NCI-H1436 treated with DMSO at 0.1 percent for 48 hours (cell line): ENCODE measurements around the gene CALCB.

Experiments used
- DNase-seq: peaks from one replicate; lab custom pipeline; 2025; lab: John Stamatoyannopoulos, UW

CALCB gene

DNA sequence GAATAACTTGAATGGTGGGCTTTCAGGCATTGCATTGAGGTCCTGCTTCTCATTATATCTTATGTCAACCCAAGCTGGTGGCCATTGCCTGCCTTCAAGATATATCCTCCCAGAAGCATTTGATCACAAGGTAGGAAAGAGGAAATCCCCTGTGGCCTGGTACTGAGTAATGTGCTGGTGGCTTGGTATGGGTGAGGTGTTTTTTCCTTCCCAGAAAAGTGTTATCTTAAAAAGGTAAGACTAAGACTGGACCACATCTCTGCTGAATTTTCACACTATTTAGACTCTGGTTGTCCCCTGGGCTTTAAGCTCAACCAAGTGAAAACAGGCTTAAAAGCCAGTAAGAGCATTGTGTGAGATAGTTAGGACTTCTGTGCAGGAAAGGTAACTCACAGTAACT is 45.0 kb downstream of the CALCB start:
- no peak for DNase-seq

DNA sequence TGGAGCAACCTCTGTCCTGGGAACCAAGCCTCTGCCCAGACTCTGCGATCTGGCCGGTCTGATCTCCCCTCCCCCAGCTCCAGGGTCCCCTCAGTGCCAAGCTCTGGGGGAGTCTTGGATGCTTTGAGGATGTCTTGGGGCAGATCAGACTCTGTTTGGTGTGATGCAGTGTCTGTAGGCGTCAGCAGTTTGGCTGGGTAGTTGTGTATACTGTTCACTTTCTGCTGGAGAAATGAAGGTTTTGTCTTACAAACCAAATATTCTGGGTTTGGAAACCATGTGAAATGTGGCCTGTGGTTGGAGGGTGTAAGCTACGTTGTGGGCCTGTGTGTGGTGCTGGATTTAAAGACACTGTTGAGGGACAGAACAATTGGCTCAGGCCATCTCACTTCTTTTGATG is 46.0 kb downstream of the CALCB start:
- DNase-seq, result no peak

DNA sequence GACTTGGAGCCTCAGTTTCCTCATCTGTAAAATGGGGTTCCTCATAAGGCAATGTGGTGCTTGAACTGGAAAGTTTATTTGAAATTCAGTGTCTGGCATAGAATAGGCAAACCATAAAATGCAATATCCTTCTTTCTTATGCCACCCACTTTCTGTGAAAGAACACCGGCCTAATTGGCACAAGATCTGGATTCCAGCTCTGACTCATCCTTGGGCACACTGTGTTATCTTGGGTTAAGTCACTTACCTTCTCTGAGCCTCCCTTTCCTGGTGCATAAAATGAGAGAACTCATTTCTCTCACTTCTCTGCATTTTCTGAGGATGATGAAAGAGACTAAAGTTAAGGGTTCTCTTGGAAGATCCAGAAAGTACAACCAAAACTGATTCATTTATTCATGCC is 46.4 kb downstream of the CALCB start:
- no peak for DNase-seq

DNA sequence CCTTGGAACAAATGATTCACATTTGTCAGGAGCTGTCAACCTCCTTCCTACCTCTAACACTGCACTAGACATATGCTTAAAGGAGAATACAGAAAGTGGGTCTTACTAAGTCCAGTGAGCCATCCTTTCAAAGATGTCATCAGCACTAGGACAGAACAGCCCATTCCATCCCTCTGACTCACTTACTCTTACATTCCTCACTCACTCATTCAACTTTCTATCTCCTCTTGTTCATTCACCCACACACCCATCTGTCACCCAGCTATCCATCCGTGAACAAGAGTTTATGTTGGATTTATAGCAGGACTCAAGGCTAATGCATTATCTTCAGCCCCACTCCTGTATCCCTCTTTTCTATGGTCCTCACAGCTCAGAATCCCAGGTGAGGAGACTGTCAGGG is 50.5 kb downstream of the CALCB start:
- no peak for DNase-seq

DNA sequence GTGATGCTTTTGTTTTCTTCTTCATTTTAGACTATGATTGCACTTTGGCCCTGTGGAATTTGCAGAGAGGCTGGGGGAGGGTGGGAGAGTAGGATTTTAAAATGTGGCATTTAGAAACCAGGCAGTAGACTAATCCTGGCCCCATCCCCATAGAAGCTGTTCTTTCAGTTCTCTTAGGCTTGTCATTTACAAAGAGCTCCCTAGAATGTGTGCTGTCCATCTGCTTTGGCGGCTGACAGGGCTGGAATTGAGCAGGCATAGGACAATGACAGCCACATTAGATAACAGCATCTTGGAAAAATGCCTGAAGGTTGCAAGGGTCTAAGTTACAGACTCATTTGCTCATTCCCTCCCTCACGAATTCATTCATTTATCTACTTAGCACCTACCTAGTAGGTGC is 51.1 kb downstream of the CALCB start:
- no peak for DNase-seq

DNA sequence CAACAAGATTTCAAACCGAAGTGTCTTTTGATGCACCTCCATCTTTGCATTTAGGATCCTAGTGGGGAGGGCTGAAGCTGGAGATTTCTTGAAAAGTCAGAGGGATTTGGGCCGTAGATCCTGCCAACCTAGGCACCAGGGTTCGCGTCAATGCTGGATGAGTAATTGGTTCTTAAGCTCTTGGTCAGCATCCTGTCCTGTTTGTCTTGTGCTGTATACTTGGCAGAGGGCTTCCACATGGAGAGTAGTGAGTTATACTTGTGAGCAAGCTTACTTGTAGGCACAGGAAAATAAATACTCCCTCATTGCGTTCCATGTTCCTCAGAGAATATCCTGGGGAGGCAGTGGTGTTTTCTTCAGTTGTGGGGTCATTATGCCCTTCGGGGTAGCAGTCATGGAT is 53.9 kb downstream of the CALCB start:
- no peak for DNase-seq
